Neural cell (in vitro differentiated cells): ENCODE measurements around the gene AQP5.

Source experiments
- EP300 ChIP-seq: fragments of 450-650 bp; conservative IDR thresholded peaks from 2 replicates; pipeline ENCODE4 v1.6.1; 2014; ENCODE audit warnings: antibody characterized with exemption, mild to moderate bottlenecking, moderate library complexity; ENCODE audit not compliant: poor library complexity, severe bottlenecking
- EZH2 ChIP-seq: fragments of 200-600, 300-800 bp; shearing (Covaris generic), sonication (generic); IDR thresholded peaks from 2 replicates; pipeline ENCODE4 v1.6.1; 2014; ENCODE audit warnings: antibody characterized with exemption, low read length, borderline replicate concordance, mild to moderate bottlenecking; ENCODE audit not compliant: insufficient read depth, poor library complexity, severe bottlenecking
- POLR2AphosphoS5 ChIP-seq: IDR thresholded peaks from 2 replicates; pipeline ENCODE4 v1.6.1; 2012
- RAD21 ChIP-seq: fragments of 450-650 bp; conservative IDR thresholded peaks from 2 replicates; pipeline ENCODE4 v1.6.1; 2014; ENCODE audit warnings: antibody characterized with exemption, mild to moderate bottlenecking, moderate library complexity
- SMC3 ChIP-seq: fragments of 450-650 bp; conservative IDR thresholded peaks from 2 replicates; pipeline ENCODE4 v1.6.1; 2014; ENCODE audit warnings: antibody characterized with exemption, mild to moderate bottlenecking, moderate library complexity; ENCODE audit not compliant: poor library complexity
- TAF1 ChIP-seq: IDR thresholded peaks from 2 replicates; pipeline ENCODE4 v1.6.1; 2012; ENCODE audit warnings: low read depth
- TF ChIP-seq, protein P1 (sequence below): fragments of 450-650 bp; IDR thresholded peaks from 2 replicates; pipeline ENCODE4 v1.5.1; 2014; ENCODE audit warnings: antibody characterized with exemption, mild to moderate bottlenecking, moderate library complexity; ENCODE audit not compliant: poor library complexity, severe bottlenecking
- TF ChIP-seq, protein P2 (sequence below): IDR thresholded peaks from 2 replicates; pipeline ENCODE4 v1.6.1; 2012; ENCODE audit warnings: borderline replicate concordance

DNA sequence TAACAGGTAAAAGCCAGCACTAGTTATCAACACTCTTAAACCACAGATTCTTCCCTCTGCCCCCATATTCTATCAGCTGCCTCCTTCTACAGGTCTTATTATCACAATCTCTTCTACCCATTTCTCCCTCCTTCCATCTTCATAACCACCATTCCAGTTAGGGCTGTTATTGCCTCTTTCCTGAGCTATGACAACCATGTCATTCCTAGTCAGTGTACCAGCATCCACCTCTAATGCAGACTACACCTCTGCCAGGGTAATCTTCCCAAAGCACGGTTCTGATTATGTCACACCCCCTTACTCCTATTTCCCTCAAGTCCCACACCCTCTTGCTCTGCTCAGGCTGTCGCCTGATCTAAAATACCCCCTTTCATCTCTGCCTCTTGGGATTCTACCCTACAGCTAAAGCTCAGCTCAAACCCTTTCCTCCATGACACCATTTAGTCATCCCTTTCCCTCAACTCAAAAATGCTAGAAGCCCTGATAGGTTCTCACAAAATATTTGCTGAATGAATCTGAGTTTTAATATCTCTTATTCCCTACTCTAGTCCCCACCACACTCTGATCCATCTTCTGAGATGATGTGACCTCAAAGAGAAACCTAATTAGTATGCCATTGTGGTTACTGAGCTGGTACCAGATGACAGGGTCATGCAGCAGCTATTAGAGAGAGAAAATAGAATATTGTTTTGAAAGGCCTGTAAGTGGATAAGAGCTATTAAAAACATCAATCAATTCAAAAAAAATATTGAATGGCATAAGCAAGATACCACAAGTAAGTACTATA, 51.9 kb downstream of the AQP5 start:
- TF ChIP-seq, protein P1, sequence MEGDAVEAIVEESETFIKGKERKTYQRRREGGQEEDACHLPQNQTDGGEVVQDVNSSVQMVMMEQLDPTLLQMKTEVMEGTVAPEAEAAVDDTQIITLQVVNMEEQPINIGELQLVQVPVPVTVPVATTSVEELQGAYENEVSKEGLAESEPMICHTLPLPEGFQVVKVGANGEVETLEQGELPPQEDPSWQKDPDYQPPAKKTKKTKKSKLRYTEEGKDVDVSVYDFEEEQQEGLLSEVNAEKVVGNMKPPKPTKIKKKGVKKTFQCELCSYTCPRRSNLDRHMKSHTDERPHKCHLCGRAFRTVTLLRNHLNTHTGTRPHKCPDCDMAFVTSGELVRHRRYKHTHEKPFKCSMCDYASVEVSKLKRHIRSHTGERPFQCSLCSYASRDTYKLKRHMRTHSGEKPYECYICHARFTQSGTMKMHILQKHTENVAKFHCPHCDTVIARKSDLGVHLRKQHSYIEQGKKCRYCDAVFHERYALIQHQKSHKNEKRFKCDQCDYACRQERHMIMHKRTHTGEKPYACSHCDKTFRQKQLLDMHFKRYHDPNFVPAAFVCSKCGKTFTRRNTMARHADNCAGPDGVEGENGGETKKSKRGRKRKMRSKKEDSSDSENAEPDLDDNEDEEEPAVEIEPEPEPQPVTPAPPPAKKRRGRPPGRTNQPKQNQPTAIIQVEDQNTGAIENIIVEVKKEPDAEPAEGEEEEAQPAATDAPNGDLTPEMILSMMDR, result no peak
- TF ChIP-seq EP300 (no peak), RAD21 (no peak), EZH2 (no peak), POLR2AphosphoS5 (no peak), TAF1 (no peak), SMC3 (no peak)
- TF ChIP-seq, protein P2, sequence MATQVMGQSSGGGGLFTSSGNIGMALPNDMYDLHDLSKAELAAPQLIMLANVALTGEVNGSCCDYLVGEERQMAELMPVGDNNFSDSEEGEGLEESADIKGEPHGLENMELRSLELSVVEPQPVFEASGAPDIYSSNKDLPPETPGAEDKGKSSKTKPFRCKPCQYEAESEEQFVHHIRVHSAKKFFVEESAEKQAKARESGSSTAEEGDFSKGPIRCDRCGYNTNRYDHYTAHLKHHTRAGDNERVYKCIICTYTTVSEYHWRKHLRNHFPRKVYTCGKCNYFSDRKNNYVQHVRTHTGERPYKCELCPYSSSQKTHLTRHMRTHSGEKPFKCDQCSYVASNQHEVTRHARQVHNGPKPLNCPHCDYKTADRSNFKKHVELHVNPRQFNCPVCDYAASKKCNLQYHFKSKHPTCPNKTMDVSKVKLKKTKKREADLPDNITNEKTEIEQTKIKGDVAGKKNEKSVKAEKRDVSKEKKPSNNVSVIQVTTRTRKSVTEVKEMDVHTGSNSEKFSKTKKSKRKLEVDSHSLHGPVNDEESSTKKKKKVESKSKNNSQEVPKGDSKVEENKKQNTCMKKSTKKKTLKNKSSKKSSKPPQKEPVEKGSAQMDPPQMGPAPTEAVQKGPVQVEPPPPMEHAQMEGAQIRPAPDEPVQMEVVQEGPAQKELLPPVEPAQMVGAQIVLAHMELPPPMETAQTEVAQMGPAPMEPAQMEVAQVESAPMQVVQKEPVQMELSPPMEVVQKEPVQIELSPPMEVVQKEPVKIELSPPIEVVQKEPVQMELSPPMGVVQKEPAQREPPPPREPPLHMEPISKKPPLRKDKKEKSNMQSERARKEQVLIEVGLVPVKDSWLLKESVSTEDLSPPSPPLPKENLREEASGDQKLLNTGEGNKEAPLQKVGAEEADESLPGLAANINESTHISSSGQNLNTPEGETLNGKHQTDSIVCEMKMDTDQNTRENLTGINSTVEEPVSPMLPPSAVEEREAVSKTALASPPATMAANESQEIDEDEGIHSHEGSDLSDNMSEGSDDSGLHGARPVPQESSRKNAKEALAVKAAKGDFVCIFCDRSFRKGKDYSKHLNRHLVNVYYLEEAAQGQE, result no peak
